Uterus (tissue), 4 donors: ENCODE results near the gene TSPAN11. TPM values are rescaled to one million over a fixed set of nuclear protein-coding genes. Genes with fewer than 3 reads are reported as not detected.

Source experiments
- DNase-seq, 2 donors: peaks; one replicate each; pipeline ENCODE4 v3.0.0-alpha.2; 2019 to 2020
- H3K27ac ChIP-seq, 2 donors: fragments of 200-600 bp; sonication (generic); 1 replicate in 1 of 2; 2 replicates in 1 of 2; pipeline ENCODE4 v1.5.1; 2016 to 2018
- H3K27me3 ChIP-seq, 2 donors: fragments of 200-600 bp; sonication (generic); one replicate each; pipeline ENCODE4 v1.5.1; 2018 to 2019; ENCODE audit warnings: control low read depth in 1 of 2
- H3K36me3 ChIP-seq, 2 donors: fragments of 200-600 bp; sonication (generic); one replicate each; pipeline ENCODE4 v1.5.1; 2019; ENCODE audit warnings: control low read depth in 1 of 2
- H3K4me1 ChIP-seq, 2 donors: fragments of 200-600 bp; sonication (generic); one replicate each; pipeline ENCODE4 v1.5.1; 2018 to 2019; ENCODE audit warnings: control low read depth in 1 of 2
- H3K4me3 ChIP-seq, 2 donors: fragments of 200-600 bp; sonication (generic); 1 replicate in 1 of 2; 2 replicates in 1 of 2; pipeline ENCODE4 v1.5.1; 2018 to 2019; ENCODE audit warnings: mild to moderate bottlenecking in 1 of 2
- H3K9me3 ChIP-seq, 2 donors: fragments of 200-600 bp; sonication (generic); one replicate each; pipeline ENCODE4 v1.5.1; 2019; ENCODE audit warnings: control low read depth in 1 of 2
- POLR2A ChIP-seq, 2 donors: fragments of 450-650 bp; IDR thresholded peaks; one replicate each; pipeline ENCODE4 v1.6.1; 2016; ENCODE audit warnings: antibody characterized with exemption in 2 of 2, mild to moderate bottlenecking in 1 of 2, moderate library complexity in 1 of 2
- intact Hi-C: fragments of 100-400 bp; cut with DNase I; formaldehyde crosslinking; loops from one replicate; pipeline ENCODE4 v1.15.1; 2023; ENCODE audit warnings: low total_unique reads
- total RNA-seq, 4 donors: library from RNA; depleted of rRNA in 3 of 4; stranded (reverse); fragments of >200 nt in 3 of 4; gene quantifications; one replicate each; pipeline versions ENCODE4 v1.1.0 to v1.2.4, GENCODE V29; 2014 to 2023
- TF ChIP-seq, protein P1 (sequence below), 4 experiments: fragments of 200-600 bp in 2 of 4; fragments of 450-650 bp in 2 of 4; sonication (generic) in 2 of 4; IDR thresholded peaks; one replicate each; pipeline ENCODE4 v1.5.1; 2016 to 2019; ENCODE audit warnings: antibody characterized with exemption in 4 of 4, mild to moderate bottlenecking in 2 of 4, moderate library complexity in 1 of 4
- donor health status: DM: yes; HTN: yes; CAD: no.

TSPAN11 gene
- total RNA-seq, 4 donors from 2014 or later = 0.51 to 9.4 (median 0.88) TPM

DNA sequence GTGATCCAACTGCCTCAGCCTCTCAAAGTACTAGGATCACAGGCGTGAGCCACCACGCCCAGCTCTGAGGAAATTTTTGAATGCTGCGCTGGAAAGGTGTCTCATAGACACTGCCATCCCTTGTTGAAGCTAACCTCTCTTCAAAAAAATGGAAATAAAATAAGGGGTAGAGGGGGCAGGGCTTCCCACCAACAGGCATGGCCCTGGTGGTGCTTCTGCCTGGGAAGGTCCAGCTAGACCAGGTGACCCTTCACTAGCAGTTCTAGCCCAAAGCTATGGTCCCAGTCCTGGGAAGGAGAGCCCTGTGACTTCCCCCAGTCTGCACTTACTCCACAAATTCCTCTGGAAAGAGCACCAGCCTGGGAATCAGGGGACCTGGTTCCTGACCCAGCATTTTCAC, 45.7 kb upstream of the TSPAN11 start:
- intact Hi-C loops = no loop called here
- TF ChIP-seq POLR2A (IDR thresholded peaks at IDR 0.05) = no peak
- TF ChIP-seq, protein P1, sequence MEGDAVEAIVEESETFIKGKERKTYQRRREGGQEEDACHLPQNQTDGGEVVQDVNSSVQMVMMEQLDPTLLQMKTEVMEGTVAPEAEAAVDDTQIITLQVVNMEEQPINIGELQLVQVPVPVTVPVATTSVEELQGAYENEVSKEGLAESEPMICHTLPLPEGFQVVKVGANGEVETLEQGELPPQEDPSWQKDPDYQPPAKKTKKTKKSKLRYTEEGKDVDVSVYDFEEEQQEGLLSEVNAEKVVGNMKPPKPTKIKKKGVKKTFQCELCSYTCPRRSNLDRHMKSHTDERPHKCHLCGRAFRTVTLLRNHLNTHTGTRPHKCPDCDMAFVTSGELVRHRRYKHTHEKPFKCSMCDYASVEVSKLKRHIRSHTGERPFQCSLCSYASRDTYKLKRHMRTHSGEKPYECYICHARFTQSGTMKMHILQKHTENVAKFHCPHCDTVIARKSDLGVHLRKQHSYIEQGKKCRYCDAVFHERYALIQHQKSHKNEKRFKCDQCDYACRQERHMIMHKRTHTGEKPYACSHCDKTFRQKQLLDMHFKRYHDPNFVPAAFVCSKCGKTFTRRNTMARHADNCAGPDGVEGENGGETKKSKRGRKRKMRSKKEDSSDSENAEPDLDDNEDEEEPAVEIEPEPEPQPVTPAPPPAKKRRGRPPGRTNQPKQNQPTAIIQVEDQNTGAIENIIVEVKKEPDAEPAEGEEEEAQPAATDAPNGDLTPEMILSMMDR (IDR thresholded peaks at IDR 0.05) = no peak
- no peaks in the 10 kb centered on the region for H3K4me1 ChIP-seq
- H3K9me3 ChIP-seq = no peaks in the 10 kb centered on the region
- DNase-seq = no peak
- H3K4me3 ChIP-seq = no peak overlapping the region
- no peaks in the 10 kb centered on the region for H3K27me3 ChIP-seq
- no peaks in the 10 kb centered on the region for H3K36me3 ChIP-seq
- no peak overlapping the region for H3K27ac ChIP-seq

GRCh38 chr12:30882706-30883105, 43.8 kb upstream of the TSPAN11 start:
- Histone ChIP-seq H3K36me3 (no peaks in the 10 kb centered on the region), H3K4me1 (no peaks in the 10 kb centered on the region), H3K27ac (no peak overlapping the region), H3K27me3 (no peaks in the 10 kb centered on the region), H3K4me3 (no peak overlapping the region), H3K9me3 (no peaks in the 10 kb centered on the region)
- DNase-seq = no peak
- TF ChIP-seq, protein P1 (IDR thresholded peaks at IDR 0.05) = no peak
- TF ChIP-seq POLR2A (IDR thresholded peaks at IDR 0.05) = no peak
- intact Hi-C loops = no loop called here

GRCh38 chr12:30884799-30885198, 41.7 kb upstream of the TSPAN11 start:
- H3K9me3 ChIP-seq = no peaks in the 10 kb centered on the region
- intact Hi-C loops = no loop called here
- no peak overlapping the region for H3K27ac ChIP-seq
- no peaks in the 10 kb centered on the region for H3K27me3 ChIP-seq
- DNase-seq = no peak
- no peaks in the 10 kb centered on the region for H3K36me3 ChIP-seq
- no peaks in the 10 kb centered on the region for H3K4me1 ChIP-seq
- TF ChIP-seq, protein P1 (IDR thresholded peaks at IDR 0.05) = no peak
- no peak for TF ChIP-seq POLR2A (IDR thresholded peaks at IDR 0.05)
- no peak overlapping the region for H3K4me3 ChIP-seq

DNA sequence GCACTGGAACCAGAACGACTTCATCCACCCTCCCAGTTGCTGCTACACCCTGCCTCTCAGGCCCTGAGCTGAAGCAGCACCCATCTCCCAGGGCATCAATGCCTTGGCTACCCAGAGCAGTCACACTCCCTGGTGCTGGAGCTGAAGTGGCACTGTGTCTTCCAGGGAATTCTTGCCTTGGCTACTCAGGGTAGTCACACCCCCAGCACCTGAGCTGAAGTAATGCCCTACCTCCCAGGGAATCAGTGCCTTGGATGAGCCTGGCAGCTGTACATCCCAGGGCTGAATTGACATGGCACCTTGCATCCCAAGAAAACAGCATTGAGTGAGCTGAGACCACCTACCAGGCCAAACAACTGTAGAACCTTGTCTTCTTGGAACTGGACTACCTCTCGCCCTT, 41.2 kb upstream of the TSPAN11 start:
- Histone ChIP-seq H3K9me3 (no peaks in the 10 kb centered on the region), H3K27ac (no peak overlapping the region), H3K36me3 (no peaks in the 10 kb centered on the region), H3K4me1 (no peaks in the 10 kb centered on the region), H3K4me3 (no peak overlapping the region), H3K27me3 (no peaks in the 10 kb centered on the region)
- no peak for TF ChIP-seq POLR2A (IDR thresholded peaks at IDR 0.05)
- TF ChIP-seq, protein P1 (IDR thresholded peaks at IDR 0.05) = no peak
- intact Hi-C loops = no loop called here
- DNase-seq = no peak

DNA sequence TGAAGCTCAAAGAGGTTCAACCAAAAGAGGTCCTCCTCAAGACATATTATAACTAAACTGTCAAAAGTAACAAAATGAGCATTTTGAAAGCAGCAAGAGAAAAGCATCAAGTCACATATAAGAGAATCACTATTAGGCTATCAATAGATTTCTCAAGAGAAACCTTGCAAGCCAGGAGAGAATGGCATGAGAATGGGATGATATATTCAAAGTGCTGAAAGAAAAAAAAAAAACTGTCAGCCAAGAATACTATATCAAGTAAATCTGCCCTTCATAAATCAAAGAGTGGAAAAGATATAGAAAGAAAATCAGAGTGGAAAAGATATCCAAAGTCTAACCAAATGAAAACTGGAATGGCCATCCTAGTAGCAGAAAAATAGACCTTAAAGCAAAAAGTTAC, 39.3 kb upstream of the TSPAN11 start:
- Histone ChIP-seq H3K4me1 (no peaks in the 10 kb centered on the region), H3K27me3 (no peaks in the 10 kb centered on the region), H3K4me3 (no peak overlapping the region), H3K9me3 (no peaks in the 10 kb centered on the region), H3K36me3 (no peaks in the 10 kb centered on the region), H3K27ac (no peak overlapping the region)
- TF ChIP-seq, protein P1 (IDR thresholded peaks at IDR 0.05) = no peak
- TF ChIP-seq POLR2A (IDR thresholded peaks at IDR 0.05) = no peak
- intact Hi-C loops = no loop called here
- DNase-seq = no peak
